ENCODE measurements around the gene C1orf232. TPM values are rescaled to one million over a fixed set of nuclear protein-coding genes. Genes with fewer than 3 reads are reported as not detected.

C1orf232 gene
- total RNA-seq, 1 experiment from 2014 or later, result not detected

- Mint-ChIP-seq H3K4me3 (ENCODE audit: unreplicated experiment) (no peak overlapping the region), H3K36me3 (ENCODE audit: insufficient read depth, unreplicated experiment) (no peaks in the 10 kb centered on the region), H3K4me1 (ENCODE audit: insufficient read depth, unreplicated experiment) (no peaks in the 10 kb centered on the region), H3K27ac (ENCODE audit: low read depth, unreplicated experiment) (no peak overlapping the region), H3K9me3 (ENCODE audit: unreplicated experiment) (no peaks in the 10 kb centered on the region), H3K27me3 (ENCODE audit: insufficient read depth, unreplicated experiment) (no peaks in the 10 kb centered on the region)
- no TSS peak for BruUV-seq (replicated peaks)
- TF ChIP-seq CTCF (IDR thresholded peaks at IDR 0.05; ENCODE audit: unreplicated experiment), result no peak
- POLR2A ChIA-PET, result no interaction called here
- intact Hi-C loops (cut with micrococcal nuclease), result no loop called here
- DNase-seq (ENCODE audit: unreplicated experiment), result no peak
- CTCF ChIA-PET, result interaction anchor here (2.1 kb wide), 1 partner anchor 11 kb away, joined by 11 read pairs; no protein-coding TSS in a partner anchor
Measured at GRCh38 chr1:26134466-26134865, 34.3 kb downstream of the C1orf232 start.

GRCh38 chr1:26132834-26133167, 36.0 kb downstream of the C1orf232 start:
- Mint-ChIP-seq H3K4me1 (ENCODE audit: insufficient read depth, unreplicated experiment) (peaks cover 9% of the 10 kb centered on the region), H3K27ac (ENCODE audit: low read depth, unreplicated experiment) (no peak overlapping the region), H3K4me3 (ENCODE audit: unreplicated experiment) (no peak overlapping the region), H3K9me3 (ENCODE audit: unreplicated experiment) (no peaks in the 10 kb centered on the region), H3K27me3 (ENCODE audit: insufficient read depth, unreplicated experiment) (no peaks in the 10 kb centered on the region), H3K36me3 (ENCODE audit: insufficient read depth, unreplicated experiment) (no peaks in the 10 kb centered on the region)
- no peak for DNase-seq (ENCODE audit: unreplicated experiment)
- no peak for TF ChIP-seq CTCF (IDR thresholded peaks at IDR 0.05; ENCODE audit: unreplicated experiment)
- ChIA-PET POLR2A (interaction anchor here (1.1 kb wide), 1 partner anchor 9 kb away, joined by 3 read pairs; no protein-coding TSS in a partner anchor), CTCF (interaction anchor here (0.6 to 2.1 kb wide), 3 partner anchors 10 to 26 kb away, joined by 3 to 11 read pairs (median 4); no protein-coding TSS in a partner anchor)
- intact Hi-C loops (cut with micrococcal nuclease), result no loop called here
- BruUV-seq (replicated peaks), result no TSS peak

GRCh38 chr1:26132128-26132833, 36.5 kb downstream of the C1orf232 start:
- ChIA-PET POLR2A (interaction anchor here (1.1 to 1.7 kb wide), 2 partner anchors 9 to 19 kb away, joined by 3 to 4 read pairs; no protein-coding TSS in a partner anchor), CTCF (interaction anchor here (0.6 to 2.1 kb wide), 2 partner anchors 9 to 13 kb away, joined by 3 to 11 read pairs; no protein-coding TSS in a partner anchor)
- no peak for TF ChIP-seq CTCF (IDR thresholded peaks at IDR 0.05; ENCODE audit: unreplicated experiment)
- Mint-ChIP-seq H3K27ac (ENCODE audit: low read depth, unreplicated experiment) (no peak overlapping the region), H3K36me3 (ENCODE audit: insufficient read depth, unreplicated experiment) (no peaks in the 10 kb centered on the region), H3K4me1 (ENCODE audit: insufficient read depth, unreplicated experiment) (peaks cover 14% of the 10 kb centered on the region), H3K9me3 (ENCODE audit: unreplicated experiment) (no peaks in the 10 kb centered on the region), H3K4me3 (ENCODE audit: unreplicated experiment) (no peak overlapping the region), H3K27me3 (ENCODE audit: insufficient read depth, unreplicated experiment) (no peaks in the 10 kb centered on the region)
- intact Hi-C loops (cut with micrococcal nuclease), result no loop called here
- no peak for DNase-seq (ENCODE audit: unreplicated experiment)
- no TSS peak for BruUV-seq (replicated peaks)

- ChIA-PET POLR2A (interaction anchor here (1.7 kb wide), 1 partner anchor 18 kb away, joined by 4 read pairs; no protein-coding TSS in a partner anchor), CTCF (interaction anchor here (0.8 to 1.6 kb wide), 3 partner anchors 14 to 96 kb away, joined by 4 to 9 read pairs (median 4); no protein-coding TSS in a partner anchor)
- BruUV-seq (replicated peaks), result no TSS peak
- Mint-ChIP-seq H3K27me3 (ENCODE audit: insufficient read depth, unreplicated experiment) (no peaks in the 10 kb centered on the region), H3K27ac (ENCODE audit: low read depth, unreplicated experiment) (no peak overlapping the region), H3K4me1 (ENCODE audit: insufficient read depth, unreplicated experiment) (peaks cover 15% of the 10 kb centered on the region), H3K9me3 (ENCODE audit: unreplicated experiment) (no peaks in the 10 kb centered on the region), H3K36me3 (ENCODE audit: insufficient read depth, unreplicated experiment) (no peaks in the 10 kb centered on the region), H3K4me3 (ENCODE audit: unreplicated experiment) (no peak overlapping the region)
- DNase-seq (ENCODE audit: unreplicated experiment), result no peak
- TF ChIP-seq CTCF (IDR thresholded peaks at IDR 0.05; ENCODE audit: unreplicated experiment), result no peak
- intact Hi-C loops (cut with micrococcal nuclease), result no loop called here
Measured at GRCh38 chr1:26130695-26131094, 38.1 kb downstream of the C1orf232 start.
